CD4-positive, alpha-beta T cell treated with Interleukin-6 at 100 ng/mL for 8 hours (primary cell): Measurements from ENCODE around the gene STARD6.
"Not testable (repeated sequence)": the region's sequence is repeated elsewhere in the genome, so short reads cannot be mapped to it uniquely, and the experiment has no call there.

Source experiments
- DNase-seq: peaks from one replicate; pipeline ENCODE4 v3.0.0-alpha.2; 2020; ENCODE audit warnings: mixed read lengths, low spot score

STARD6 gene

GRCh38 chr18:54338230-54338629, 19.4 kb downstream of the STARD6 start:
- no peak for DNase-seq

- no peak for DNase-seq
Observed at GRCh38 chr18:54335638-54336173, 22.0 kb downstream of the STARD6 start.

- DNase-seq: no peak
Observed at GRCh38 chr18:54330768-54331548, 26.7 kb downstream of the STARD6 start.

- no peak for DNase-seq
Observed at GRCh38 chr18:54329787-54330186, 27.9 kb downstream of the STARD6 start.

GRCh38 chr18:54327818-54328217, 29.8 kb downstream of the STARD6 start:
- no peak for DNase-seq

- no peak for DNase-seq
Observed at GRCh38 chr18:54323970-54324369, 33.7 kb downstream of the STARD6 start.

GRCh38 chr18:54323561-54323960, 34.1 kb downstream of the STARD6 start:
- DNase-seq: no peak

GRCh38 chr18:54316071-54316820, 41.4 kb downstream of the STARD6 start:
- no peak for DNase-seq

GRCh38 chr18:54309564-54309963, 48.1 kb downstream of the STARD6 start:
- DNase-seq: not testable (repeated sequence)

- DNase-seq: no peak
Observed at GRCh38 chr18:54303408-54303807, 54.2 kb downstream of the STARD6 start.

- DNase-seq: not testable (repeated sequence)
Observed at GRCh38 chr18:54298991-54299390, 58.7 kb downstream of the STARD6 start.

GRCh38 chr18:54296062-54296461, 61.6 kb downstream of the STARD6 start:
- no peak for DNase-seq

GRCh38 chr18:54294274-54294673, 63.4 kb downstream of the STARD6 start:
- no peak for DNase-seq

GRCh38 chr18:54284981-54285785, 72.5 kb downstream of the STARD6 start:
- DNase-seq: peak; percentile 32

- no peak for DNase-seq
Observed at GRCh38 chr18:54284535-54284934, 73.1 kb downstream of the STARD6 start.

- no peak for DNase-seq
Observed at GRCh38 chr18:54280220-54280569, 77.5 kb downstream of the STARD6 start.

- no peak for DNase-seq
Observed at GRCh38 chr18:54279477-54280219, 78.0 kb downstream of the STARD6 start.

GRCh38 chr18:54278615-54279014, 79.0 kb downstream of the STARD6 start:
- DNase-seq: no peak

- no peak for DNase-seq
Observed at GRCh38 chr18:54277899-54278298, 79.8 kb downstream of the STARD6 start.
